ENCODE data around the gene RNF43. TPM values are rescaled to one million over a fixed set of nuclear protein-coding genes. Genes with fewer than 3 reads are reported as not detected.

Gene RNF43
- total RNA-seq, 1 experiment from 2014 or later, result 0.62 TPM

DNA sequence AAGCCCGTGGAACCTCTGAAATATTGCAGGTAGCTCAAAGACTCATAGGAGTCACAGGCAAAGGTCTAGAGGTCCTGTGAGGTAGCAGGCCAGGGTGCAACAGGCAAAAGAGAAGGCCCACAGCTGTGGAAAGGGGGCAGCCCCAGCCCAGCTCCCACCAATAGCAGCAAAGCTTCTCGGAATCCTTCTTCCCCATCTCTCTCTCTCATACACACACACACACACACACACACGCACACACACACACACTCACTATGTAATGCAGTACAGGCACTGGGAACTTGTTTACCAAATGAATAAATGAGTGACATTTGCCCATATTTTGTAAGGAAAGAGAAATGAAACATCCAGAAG, 48.5 kb downstream of the RNF43 start:
- H3K36me3 ChIP-seq (replicated peaks; ENCODE audit: control insufficient read depth, insufficient read depth, low read length), result no peaks in the 10 kb centered on the region
- DNase-seq, result no peak
- no peak overlapping the region for H3K4me3 ChIP-seq (ENCODE audit: insufficient read depth, low read depth, low read length)
- no peaks in the 10 kb centered on the region for H3K27me3 ChIP-seq (ENCODE audit: control insufficient read depth, insufficient read depth, low read length)

Other genes starting within 250 kb of the RNF43 start
- not detected in 2 replicates for gene EPX, start 224.8 kb downstream of the RNF43 start, total RNA-seq (2014; rRNA removed; shearing (Covaris generic))
- 26.8 and 28.3 TPM in 2 replicates for gene MKS1, start 198.3 kb downstream of the RNF43 start, total RNA-seq (2014; rRNA removed; shearing (Covaris generic))
- not detected in 2 replicates for gene LPO, start 178.9 kb downstream of the RNF43 start, total RNA-seq (2014; rRNA removed; shearing (Covaris generic))
- not detected in 2 replicates for gene MPO, start 136.6 kb downstream of the RNF43 start, total RNA-seq (2014; rRNA removed; shearing (Covaris generic))
- 4.2 and 11.6 TPM in 2 replicates for gene TSPOAP1, start 88.7 kb downstream of the RNF43 start, total RNA-seq (2014; rRNA removed; shearing (Covaris generic))
- 88.8 and 91.6 TPM in 2 replicates for gene SUPT4H1, start 65.3 kb downstream of the RNF43 start, total RNA-seq (2014; rRNA removed; shearing (Covaris generic))
- not detected in 2 replicates for gene HSF5, start 70.9 kb upstream of the RNF43 start, total RNA-seq (2014; rRNA removed; shearing (Covaris generic))
- gene MTMR4, start 97.1 kb upstream of the RNF43 start, total RNA-seq (2014; rRNA removed; shearing (Covaris generic)), result 22.6 and 32.3 TPM in 2 replicates

Data from H7 (cell line).